WTC11 (cell line): Measurements from ENCODE around the gene DACT3. TPM values are rescaled to one million over a fixed set of nuclear protein-coding genes. Genes with fewer than 3 reads are reported as not detected.
A peak's percentile ranks its signal among the peaks of the same experiment; 100 is the strongest.

ENCODE experiments used
- ATAC-seq: fragments of 200-7000 bp; cut with Tn5 transposase; 2 replicates; pipeline ENCODE4 v1.10.0; 2021; ENCODE audit warnings: mild to moderate bottlenecking, moderate library complexity
- CTCF ChIA-PET: fragments of 300-600 bp; sonication (Branson Sonifier 250); formaldehyde crosslinking; loops from one replicate; lab custom pipeline; 2021; ENCODE audit warnings: antibody characterized with exemption; lab: Charles Lee
- POLR2A ChIA-PET: fragments of 350-600 bp; sonication (Branson Sonifier 250); formaldehyde crosslinking; loops from one replicate; lab custom pipeline; 2021; ENCODE audit warnings: antibody characterized with exemption; lab: Charles Lee
- DNase-seq: peaks from one replicate; pipeline ENCODE4 v3.0.0; 2021; ENCODE audit warnings: low spot score
- H3K27ac Mint-ChIP-seq: 2 replicates; pipeline ENCODE4 v1.8.0; 2021; ENCODE audit warnings: mixed read lengths
- H3K27me3 Mint-ChIP-seq: 2 replicates; pipeline ENCODE4 v1.8.0; 2021; ENCODE audit warnings: low read depth, mild to moderate bottlenecking, moderate library complexity, mixed read lengths
- H3K36me3 Mint-ChIP-seq: 2 replicates; pipeline ENCODE4 v1.8.0; 2021; ENCODE audit warnings: mixed read lengths
- H3K4me1 Mint-ChIP-seq: 2 replicates; pipeline ENCODE4 v1.8.0; 2022; ENCODE audit warnings: mixed read lengths
- H3K4me3 Mint-ChIP-seq: 2 replicates; pipeline ENCODE4 v1.8.0; 2021; ENCODE audit warnings: mild to moderate bottlenecking, moderate library complexity, mixed read lengths
- H3K9me3 Mint-ChIP-seq: 2 replicates; pipeline ENCODE4 v1.8.0; 2021; ENCODE audit warnings: mixed read lengths
- CREM ChIP-seq: sonication (generic); formaldehyde crosslinking; IDR thresholded peaks from 2 replicates; pipeline ENCODE4 v1.8.1; 2022; ENCODE audit warnings: mild to moderate bottlenecking, missing genetic modification reagents, moderate library complexity
- ESRRA ChIP-seq: sonication (generic); formaldehyde crosslinking; IDR thresholded peaks from 2 replicates; pipeline ENCODE4 v1.8.1; 2022; ENCODE audit warnings: mild to moderate bottlenecking, missing genetic modification reagents, borderline replicate concordance
- GABPB1 ChIP-seq: sonication (generic); formaldehyde crosslinking; IDR thresholded peaks from 2 replicates; pipeline ENCODE4 v1.8.1; 2023; ENCODE audit warnings: mild to moderate bottlenecking, missing genetic modification reagents
- HMGA2 ChIP-seq: fragments of 250-450 bp; sonication (Bioruptor Pico); IDR thresholded peaks from 2 replicates; pipeline ENCODE4 v1.4.0; 2021; ENCODE audit warnings: mild to moderate bottlenecking, moderate library complexity
- JAZF1 ChIP-seq: fragments of 250-450 bp; sonication (Bioruptor Pico); IDR thresholded peaks from 2 replicates; pipeline ENCODE4 v1.9.0; 2021; ENCODE audit warnings: moderate library complexity, mild to moderate bottlenecking, inconsistent platforms
- JUN ChIP-seq: sonication (generic); formaldehyde crosslinking; IDR thresholded peaks from 2 replicates; pipeline ENCODE4 v1.8.0; 2023; ENCODE audit warnings: mild to moderate bottlenecking, missing genetic modification reagents
- NFYB ChIP-seq: sonication (generic); formaldehyde crosslinking; conservative IDR thresholded peaks from 2 replicates; pipeline ENCODE4 v1.8.0; 2022; ENCODE audit warnings: low read depth, missing genetic modification reagents
- NR3C1 ChIP-seq: sonication (generic); formaldehyde crosslinking; conservative IDR thresholded peaks from 2 replicates; pipeline ENCODE4 v1.8.1; 2023; ENCODE audit warnings: low read depth, mild to moderate bottlenecking, missing genetic modification reagents
- OVOL2 ChIP-seq: fragments of 250-450 bp; sonication (Bioruptor Pico); IDR thresholded peaks from 2 replicates; pipeline ENCODE4 v1.9.0; 2021; ENCODE audit warnings: mild to moderate bottlenecking, borderline replicate concordance
- ZNF138 ChIP-seq: sonication (generic); formaldehyde crosslinking; conservative IDR thresholded peaks from 2 replicates; pipeline ENCODE4 v1.8.1; 2022; ENCODE audit warnings: mild to moderate bottlenecking, moderate library complexity, missing genetic modification reagents
- ZNF219 ChIP-seq: sonication (generic); formaldehyde crosslinking; IDR thresholded peaks from 2 replicates; pipeline ENCODE4 v1.8.0; 2023; ENCODE audit warnings: missing genetic modification reagents, mild to moderate bottlenecking, borderline replicate concordance
- ZNF232 ChIP-seq: sonication (generic); formaldehyde crosslinking; IDR thresholded peaks from 2 replicates; pipeline ENCODE4 v1.8.0; 2022; ENCODE audit warnings: mild to moderate bottlenecking, missing genetic modification reagents
- ZNF396 ChIP-seq: fragments of 250-450 bp; sonication (Bioruptor Pico); IDR thresholded peaks from 2 replicates; pipeline ENCODE4 v1.8.0; 2021; ENCODE audit warnings: mild to moderate bottlenecking, moderate library complexity, borderline replicate concordance
- total RNA-seq: library from RNA; stranded (reverse); gene quantifications from 3 replicates; pipeline ENCODE4 v1.2.3, GENCODE V29; 2021
- TF ChIP-seq, protein P1 (sequence below): sonication (generic); formaldehyde crosslinking; IDR thresholded peaks from 2 replicates; pipeline ENCODE4 v1.8.1; 2023; ENCODE audit warnings: mild to moderate bottlenecking, missing genetic modification reagents, moderate library complexity
- TF ChIP-seq, protein P2 (sequence below): sonication (generic); formaldehyde crosslinking; IDR thresholded peaks from 2 replicates; pipeline ENCODE4 v1.8.0; 2022; ENCODE audit warnings: missing genetic modification reagents
- TF ChIP-seq, protein P3 (sequence below): sonication (generic); formaldehyde crosslinking; conservative IDR thresholded peaks from 2 replicates; pipeline ENCODE4 v1.8.1; 2022; ENCODE audit warnings: mild to moderate bottlenecking, missing genetic modification reagents
- TF ChIP-seq, protein P4 (sequence below): sonication (generic); formaldehyde crosslinking; conservative IDR thresholded peaks from 2 replicates; pipeline ENCODE4 v1.8.1; 2023; ENCODE audit warnings: mild to moderate bottlenecking, low read depth, missing genetic modification reagents, moderate library complexity
- TF ChIP-seq, protein P5 (sequence below): sonication (generic); formaldehyde crosslinking; IDR thresholded peaks from 2 replicates; pipeline ENCODE4 v1.8.1; 2023; ENCODE audit warnings: mild to moderate bottlenecking, moderate library complexity, missing genetic modification reagents
- TF ChIP-seq, protein P6 (sequence below): fragments of 250-450 bp; sonication (Bioruptor Pico); conservative IDR thresholded peaks from 2 replicates; pipeline ENCODE4 v1.9.0; 2021; ENCODE audit warnings: mild to moderate bottlenecking

The DACT3 gene
- total RNA-seq, 1 experiment from 2014 or later = 1.9 TPM

DNA sequence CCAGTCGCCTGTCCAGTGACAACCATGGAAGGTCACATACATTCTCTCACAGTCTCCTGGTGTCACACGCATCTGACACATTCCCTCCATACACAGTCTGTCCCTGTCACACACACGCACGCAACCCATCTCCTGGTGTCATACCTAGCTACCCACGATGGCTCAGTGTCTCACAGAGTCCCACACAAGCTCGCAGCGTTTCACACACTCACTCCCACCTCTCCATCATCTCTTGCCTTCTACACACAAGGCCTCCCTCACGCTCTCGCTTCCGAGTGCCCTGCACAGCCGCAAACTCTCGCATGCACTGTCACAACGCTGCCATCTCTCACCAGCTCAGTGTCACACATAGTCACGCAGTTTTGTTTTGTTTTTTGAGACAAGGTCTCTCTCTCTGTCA, 23.8 kb downstream of the DACT3 start (continued):
- TF ChIP-seq, protein P1, sequence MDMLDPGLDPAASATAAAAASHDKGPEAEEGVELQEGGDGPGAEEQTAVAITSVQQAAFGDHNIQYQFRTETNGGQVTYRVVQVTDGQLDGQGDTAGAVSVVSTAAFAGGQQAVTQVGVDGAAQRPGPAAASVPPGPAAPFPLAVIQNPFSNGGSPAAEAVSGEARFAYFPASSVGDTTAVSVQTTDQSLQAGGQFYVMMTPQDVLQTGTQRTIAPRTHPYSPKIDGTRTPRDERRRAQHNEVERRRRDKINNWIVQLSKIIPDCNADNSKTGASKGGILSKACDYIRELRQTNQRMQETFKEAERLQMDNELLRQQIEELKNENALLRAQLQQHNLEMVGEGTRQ (CRISPR knock-in tag) = no peak
- TF ChIP-seq JUN (CRISPR knock-in tag) (no peak), OVOL2 (CRISPR knock-in tag) (no peak), ZNF396 (CRISPR knock-in tag) (no peak), HMGA2 (CRISPR knock-in tag) (no peak), ZNF138 (CRISPR knock-in tag) (no peak), NFYB (CRISPR knock-in tag) (no peak)
- TF ChIP-seq, protein P2, sequence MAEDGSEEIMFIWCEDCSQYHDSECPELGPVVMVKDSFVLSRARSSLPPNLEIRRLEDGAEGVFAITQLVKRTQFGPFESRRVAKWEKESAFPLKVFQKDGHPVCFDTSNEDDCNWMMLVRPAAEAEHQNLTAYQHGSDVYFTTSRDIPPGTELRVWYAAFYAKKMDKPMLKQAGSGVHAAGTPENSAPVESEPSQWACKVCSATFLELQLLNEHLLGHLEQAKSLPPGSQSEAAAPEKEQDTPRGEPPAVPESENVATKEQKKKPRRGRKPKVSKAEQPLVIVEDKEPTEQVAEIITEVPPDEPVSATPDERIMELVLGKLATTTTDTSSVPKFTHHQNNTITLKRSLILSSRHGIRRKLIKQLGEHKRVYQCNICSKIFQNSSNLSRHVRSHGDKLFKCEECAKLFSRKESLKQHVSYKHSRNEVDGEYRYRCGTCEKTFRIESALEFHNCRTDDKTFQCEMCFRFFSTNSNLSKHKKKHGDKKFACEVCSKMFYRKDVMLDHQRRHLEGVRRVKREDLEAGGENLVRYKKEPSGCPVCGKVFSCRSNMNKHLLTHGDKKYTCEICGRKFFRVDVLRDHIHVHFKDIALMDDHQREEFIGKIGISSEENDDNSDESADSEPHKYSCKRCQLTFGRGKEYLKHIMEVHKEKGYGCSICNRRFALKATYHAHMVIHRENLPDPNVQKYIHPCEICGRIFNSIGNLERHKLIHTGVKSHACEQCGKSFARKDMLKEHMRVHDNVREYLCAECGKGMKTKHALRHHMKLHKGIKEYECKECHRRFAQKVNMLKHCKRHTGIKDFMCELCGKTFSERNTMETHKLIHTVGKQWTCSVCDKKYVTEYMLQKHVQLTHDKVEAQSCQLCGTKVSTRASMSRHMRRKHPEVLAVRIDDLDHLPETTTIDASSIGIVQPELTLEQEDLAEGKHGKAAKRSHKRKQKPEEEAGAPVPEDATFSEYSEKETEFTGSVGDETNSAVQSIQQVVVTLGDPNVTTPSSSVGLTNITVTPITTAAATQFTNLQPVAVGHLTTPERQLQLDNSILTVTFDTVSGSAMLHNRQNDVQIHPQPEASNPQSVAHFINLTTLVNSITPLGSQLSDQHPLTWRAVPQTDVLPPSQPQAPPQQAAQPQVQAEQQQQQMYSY (CRISPR knock-in tag) = no peak
- TF ChIP-seq, protein P3, sequence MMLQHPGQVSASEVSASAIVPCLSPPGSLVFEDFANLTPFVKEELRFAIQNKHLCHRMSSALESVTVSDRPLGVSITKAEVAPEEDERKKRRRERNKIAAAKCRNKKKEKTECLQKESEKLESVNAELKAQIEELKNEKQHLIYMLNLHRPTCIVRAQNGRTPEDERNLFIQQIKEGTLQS (CRISPR knock-in tag) = no peak
- TF ChIP-seq, protein P4, sequence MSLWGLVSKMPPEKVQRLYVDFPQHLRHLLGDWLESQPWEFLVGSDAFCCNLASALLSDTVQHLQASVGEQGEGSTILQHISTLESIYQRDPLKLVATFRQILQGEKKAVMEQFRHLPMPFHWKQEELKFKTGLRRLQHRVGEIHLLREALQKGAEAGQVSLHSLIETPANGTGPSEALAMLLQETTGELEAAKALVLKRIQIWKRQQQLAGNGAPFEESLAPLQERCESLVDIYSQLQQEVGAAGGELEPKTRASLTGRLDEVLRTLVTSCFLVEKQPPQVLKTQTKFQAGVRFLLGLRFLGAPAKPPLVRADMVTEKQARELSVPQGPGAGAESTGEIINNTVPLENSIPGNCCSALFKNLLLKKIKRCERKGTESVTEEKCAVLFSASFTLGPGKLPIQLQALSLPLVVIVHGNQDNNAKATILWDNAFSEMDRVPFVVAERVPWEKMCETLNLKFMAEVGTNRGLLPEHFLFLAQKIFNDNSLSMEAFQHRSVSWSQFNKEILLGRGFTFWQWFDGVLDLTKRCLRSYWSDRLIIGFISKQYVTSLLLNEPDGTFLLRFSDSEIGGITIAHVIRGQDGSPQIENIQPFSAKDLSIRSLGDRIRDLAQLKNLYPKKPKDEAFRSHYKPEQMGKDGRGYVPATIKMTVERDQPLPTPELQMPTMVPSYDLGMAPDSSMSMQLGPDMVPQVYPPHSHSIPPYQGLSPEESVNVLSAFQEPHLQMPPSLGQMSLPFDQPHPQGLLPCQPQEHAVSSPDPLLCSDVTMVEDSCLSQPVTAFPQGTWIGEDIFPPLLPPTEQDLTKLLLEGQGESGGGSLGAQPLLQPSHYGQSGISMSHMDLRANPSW (CRISPR knock-in tag) = no peak

DNA sequence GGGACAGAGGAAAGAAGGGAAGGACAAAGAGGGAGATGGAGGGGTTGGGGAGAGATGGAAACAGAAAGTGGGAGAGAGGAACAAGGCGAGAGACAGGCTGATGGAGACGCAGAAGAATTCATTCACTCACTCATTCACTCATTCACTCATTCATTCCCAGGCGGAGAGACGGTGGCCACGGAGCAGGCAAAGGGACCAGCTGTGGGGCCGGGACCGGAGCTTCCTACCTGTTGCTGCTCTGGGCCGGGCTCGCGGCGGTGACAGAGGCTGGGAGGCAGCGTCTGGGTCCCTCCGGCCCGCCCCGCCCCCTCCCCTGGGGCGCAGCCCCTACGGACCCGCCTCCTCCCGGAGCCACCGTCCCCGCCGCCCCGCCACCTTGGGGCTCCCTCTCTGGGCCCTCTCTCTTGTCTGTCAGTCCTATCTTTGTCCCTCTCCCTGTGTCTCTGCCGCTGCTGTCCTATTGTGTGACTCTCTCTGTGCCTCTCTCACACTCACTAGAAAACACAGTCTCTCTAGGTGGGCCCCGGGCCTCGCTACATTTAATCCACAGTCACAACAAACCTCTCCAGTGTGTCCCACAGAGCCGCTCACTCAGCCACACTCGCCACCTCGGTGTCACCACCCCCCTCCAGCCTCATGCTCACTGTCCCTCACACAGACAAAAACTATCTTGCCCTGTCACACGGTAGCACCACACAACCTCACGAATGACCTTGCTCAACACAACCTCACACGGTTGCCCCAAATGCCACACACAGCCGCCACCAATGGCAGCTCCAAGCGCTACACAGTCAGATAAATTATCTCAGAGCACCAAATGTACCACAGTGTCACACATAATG, 24.8 kb downstream of the DACT3 start, which contains the start of gene GNG8:
TSS of gene GNG8 (minus strand) at position 283 of the 842 bp plus-strand sequence. CDS start 1,520 bp downstream, outside the sequence.
- ATAC-seq (no peak), DNase-seq (peak; percentile 51)
- Mint-ChIP-seq H3K27ac (no peak within 1 kb of the TSS), H3K4me1 (peaks cover 26% of the 10 kb centered on the region), H3K27me3 (peaks cover 55% of the 10 kb centered on the region), H3K4me3 (peak within 1 kb of the TSS; percentile 72), H3K36me3 (no peaks in the 10 kb centered on the region), H3K9me3 (no peaks in the 10 kb centered on the region)
- CTCF ChIA-PET = interaction anchor here (0.6 to 2.6 kb wide), 4 partner anchors 19 to 831 kb away, joined by 3 to 25 read pairs (median 4); partner anchors contain the start of gene DACT3
- POLR2A ChIA-PET = interaction anchor here (1.7 kb wide), 1 partner anchor 25 kb away, joined by 3 read pairs; no protein-coding TSS in a partner anchor
- no peak for TF ChIP-seq GABPB1 (CRISPR knock-in tag)
- TF ChIP-seq, protein P5, sequence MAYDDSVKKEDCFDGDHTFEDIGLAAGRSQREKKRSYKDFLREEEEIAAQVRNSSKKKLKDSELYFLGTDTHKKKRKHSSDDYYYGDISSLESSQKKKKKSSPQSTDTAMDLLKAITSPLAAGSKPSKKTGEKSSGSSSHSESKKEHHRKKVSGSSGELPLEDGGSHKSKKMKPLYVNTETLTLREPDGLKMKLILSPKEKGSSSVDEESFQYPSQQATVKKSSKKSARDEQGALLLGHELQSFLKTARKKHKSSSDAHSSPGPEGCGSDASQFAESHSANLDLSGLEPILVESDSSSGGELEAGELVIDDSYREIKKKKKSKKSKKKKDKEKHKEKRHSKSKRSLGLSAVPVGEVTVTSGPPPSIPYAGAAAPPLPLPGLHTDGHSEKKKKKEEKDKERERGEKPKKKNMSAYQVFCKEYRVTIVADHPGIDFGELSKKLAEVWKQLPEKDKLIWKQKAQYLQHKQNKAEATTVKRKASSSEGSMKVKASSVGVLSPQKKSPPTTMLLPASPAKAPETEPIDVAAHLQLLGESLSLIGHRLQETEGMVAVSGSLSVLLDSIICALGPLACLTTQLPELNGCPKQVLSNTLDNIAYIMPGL (CRISPR knock-in tag) = no peak
- no peak for TF ChIP-seq ZNF232
- TF ChIP-seq ZNF219 (CRISPR knock-in tag) = no peak
- TF ChIP-seq, protein P2 (CRISPR knock-in tag) = no peak
- no peak for TF ChIP-seq JAZF1 (CRISPR knock-in tag)
- TF ChIP-seq, protein P6, sequence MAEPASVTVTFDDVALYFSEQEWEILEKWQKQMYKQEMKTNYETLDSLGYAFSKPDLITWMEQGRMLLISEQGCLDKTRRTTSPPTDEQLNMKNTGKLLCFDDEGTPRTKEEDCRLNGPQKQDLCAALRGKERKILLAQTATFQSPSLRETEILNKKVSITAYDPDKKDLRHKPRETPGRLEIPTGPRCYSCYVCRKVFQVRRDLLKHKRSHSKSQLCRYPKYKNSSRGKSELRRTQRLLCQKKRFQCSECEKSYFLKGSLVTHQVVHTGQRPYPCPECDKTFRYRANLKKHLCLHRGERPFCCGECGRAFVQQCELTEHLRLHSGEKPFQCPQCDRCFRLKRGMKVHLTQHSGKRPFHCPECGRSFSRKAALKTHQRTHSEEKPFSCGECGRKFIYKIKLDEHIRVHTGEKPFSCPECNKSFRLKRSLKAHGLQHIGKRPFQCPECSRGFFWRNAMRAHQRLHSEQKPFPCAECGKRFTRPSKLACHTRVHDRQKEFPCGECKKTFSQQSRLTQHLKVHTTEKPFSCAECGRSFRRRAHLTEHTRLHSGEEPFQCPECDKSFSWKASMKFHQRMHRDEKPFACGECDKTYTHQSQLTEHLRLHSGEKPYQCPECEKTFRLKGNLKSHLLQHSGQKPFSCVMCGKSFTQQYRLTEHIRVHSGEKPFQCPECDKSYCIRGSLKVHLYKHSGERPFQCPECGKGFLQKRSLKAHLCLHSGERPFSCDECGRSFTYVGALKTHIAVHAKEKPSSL (CRISPR knock-in tag) = no peak
- TF ChIP-seq NR3C1 = no peak
- TF ChIP-seq ESRRA (CRISPR knock-in tag) = no peak
- no peak for TF ChIP-seq CREM (CRISPR knock-in tag)
